ENCODE measurements around the gene TRAPPC12.

DNA sequence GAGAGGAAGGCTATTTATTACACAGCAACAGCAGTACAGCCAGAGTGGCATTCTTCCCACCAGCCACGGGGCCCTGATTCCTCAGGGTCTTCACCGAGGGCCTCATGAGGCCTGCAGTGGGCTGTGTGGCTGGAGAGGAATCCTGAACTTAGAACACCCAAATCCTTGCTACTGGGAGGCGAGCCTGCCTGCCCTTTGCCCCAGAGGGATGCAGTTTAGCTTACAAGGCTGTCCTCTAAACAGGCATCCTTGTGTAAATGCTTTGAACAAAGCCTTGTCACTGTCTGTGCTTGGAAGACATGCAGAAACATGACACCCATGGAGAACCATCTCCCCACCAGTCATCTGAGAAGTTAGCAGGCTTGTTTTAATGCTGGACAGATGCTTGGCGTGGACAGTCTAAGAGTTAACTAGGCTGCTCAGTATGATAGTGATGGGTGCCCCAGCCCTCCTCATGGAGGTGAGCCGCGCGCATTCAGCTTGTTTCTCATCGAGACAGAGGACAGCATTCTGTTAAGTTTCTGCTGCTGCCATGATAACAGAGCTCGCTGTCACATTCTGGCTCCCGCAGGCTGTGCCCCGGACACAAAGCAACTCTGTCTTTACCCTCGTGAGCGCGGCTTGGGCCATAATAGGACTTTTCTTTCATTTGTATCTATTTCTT is 97.0 kb downstream of the TRAPPC12 start:
- no peak for TF ChIP-seq CTCF (IDR thresholded peaks at IDR 0.05)
- TF ChIP-seq POLR2AphosphoS5 (IDR thresholded peaks at IDR 0.05; ENCODE audit: insufficient read depth in 1 of 2, low read depth in 1 of 2), result no peak
- no peak for TF ChIP-seq POLR2A (IDR thresholded peaks at IDR 0.05)

All from vagina (tissue), 2 donors.